Mononuclear cell (primary cell): ENCODE results near the gene S100A6. TPM values are rescaled to one million over a fixed set of nuclear protein-coding genes. Genes with fewer than 3 reads are reported as not detected.
"Not testable (repeated sequence)": the region's sequence is repeated elsewhere in the genome, so short reads cannot be mapped to it uniquely, and the experiment has no call there.

Experiments
- H3K27me3 ChIP-seq: 2 replicates; pipeline ENCODE4 v1.6.0; 2011; ENCODE audit warnings: low read length, control low read depth; ENCODE audit not compliant: insufficient read depth
- H3K4me1 ChIP-seq: 2 replicates; pipeline ENCODE4 v1.5.1; 2011; ENCODE audit warnings: mild to moderate bottlenecking, low read length, control low read depth; ENCODE audit not compliant: insufficient read depth
- H3K4me3 ChIP-seq: 2 replicates; pipeline ENCODE4 v1.5.1; 2011; ENCODE audit warnings: mild to moderate bottlenecking, low read length, moderate library complexity
- H3K9me3 ChIP-seq: 2 replicates; pipeline ENCODE4 v1.5.1; 2011; ENCODE audit warnings: low read depth, mild to moderate bottlenecking, control low read depth, low read length
- total RNA-seq: library from RNA; depleted of rRNA; stranded (reverse); fragments of >200 nt; gene quantifications from one replicate; pipeline ENCODE4 v1.2.3, GENCODE V29; 2012

Gene S100A6
- total RNA-seq, 1 donor = 283 TPM

- Histone ChIP-seq H3K27me3 (no peaks in the 10 kb centered on the region), H3K9me3 (no peaks in the 10 kb centered on the region), H3K4me1 (peaks cover 58% of the 10 kb centered on the region), H3K4me3 (no peak overlapping the region)
Observed at GRCh38 chr1:153532181-153532580, 3.6 kb downstream of the S100A6 start.

- Histone ChIP-seq H3K4me1 (peaks cover 55% of the 10 kb centered on the region), H3K9me3 (no peaks in the 10 kb centered on the region), H3K4me3 (no peak overlapping the region), H3K27me3 (no peaks in the 10 kb centered on the region)
Observed at GRCh38 chr1:153531638-153532037, 4.2 kb downstream of the S100A6 start.

GRCh38 chr1:153527683-153528040, 8.1 kb downstream of the S100A6 start:
- no peak overlapping the region for H3K4me3 ChIP-seq
- no peaks in the 10 kb centered on the region for H3K27me3 ChIP-seq
- H3K9me3 ChIP-seq = no peaks in the 10 kb centered on the region
- peaks cover 28% of the 10 kb centered on the region for H3K4me1 ChIP-seq

GRCh38 chr1:153527023-153527682, 8.6 kb downstream of the S100A6 start:
- Histone ChIP-seq H3K27me3 (no peaks in the 10 kb centered on the region), H3K4me3 (no peak overlapping the region), H3K9me3 (no peaks in the 10 kb centered on the region), H3K4me1 (peaks cover 23% of the 10 kb centered on the region)

- peaks cover 16% of the 10 kb centered on the region for H3K4me1 ChIP-seq
- H3K9me3 ChIP-seq = no peaks in the 10 kb centered on the region
- no peak overlapping the region for H3K4me3 ChIP-seq
- H3K27me3 ChIP-seq = no peaks in the 10 kb centered on the region
Observed at GRCh38 chr1:153526132-153526543, 9.7 kb downstream of the S100A6 start.

- no peaks in the 10 kb centered on the region for H3K9me3 ChIP-seq
- H3K4me3 ChIP-seq = no peak overlapping the region
- H3K4me1 ChIP-seq = peaks cover 16% of the 10 kb centered on the region
- H3K27me3 ChIP-seq = no peaks in the 10 kb centered on the region
Observed at GRCh38 chr1:153525088-153525728, 10.6 kb downstream of the S100A6 start.

- not testable (repeated sequence) for H3K9me3 ChIP-seq, H3K27me3 ChIP-seq, H3K4me3 ChIP-seq
- H3K4me1 ChIP-seq = peaks cover 28% of the 10 kb centered on the region
Observed at GRCh38 chr1:153522353-153523048, 13.3 kb downstream of the S100A6 start.

GRCh38 chr1:153521808-153522207, 14.0 kb downstream of the S100A6 start:
- peaks cover 28% of the 10 kb centered on the region for H3K4me1 ChIP-seq
- not testable (repeated sequence) for H3K27me3 ChIP-seq, H3K9me3 ChIP-seq, H3K4me3 ChIP-seq

- Histone ChIP-seq H3K4me3 (no peak overlapping the region), H3K9me3 (no peaks in the 10 kb centered on the region), H3K4me1 (peaks cover 28% of the 10 kb centered on the region), H3K27me3 (no peaks in the 10 kb centered on the region)
Observed at GRCh38 chr1:153520818-153521476, 14.8 kb downstream of the S100A6 start.

- not testable (repeated sequence) for H3K4me3 ChIP-seq, H3K27me3 ChIP-seq, H3K9me3 ChIP-seq
- peaks cover 33% of the 10 kb centered on the region for H3K4me1 ChIP-seq
Observed at GRCh38 chr1:153520137-153520691, 15.6 kb downstream of the S100A6 start.

- H3K27me3 ChIP-seq = no peaks in the 10 kb centered on the region
- H3K4me3 ChIP-seq = no peak overlapping the region
- peaks cover 43% of the 10 kb centered on the region for H3K4me1 ChIP-seq
- H3K9me3 ChIP-seq = no peaks in the 10 kb centered on the region
Observed at GRCh38 chr1:153519242-153519641, 16.5 kb downstream of the S100A6 start.

- Histone ChIP-seq H3K4me3 (no peak overlapping the region), H3K27me3 (no peaks in the 10 kb centered on the region), H3K4me1 (peaks cover 64% of the 10 kb centered on the region), H3K9me3 (no peaks in the 10 kb centered on the region)
Observed at GRCh38 chr1:153515504-153516394, 20.0 kb downstream of the S100A6 start.

GRCh38 chr1:153513666-153514065, 22.1 kb downstream of the S100A6 start:
- H3K9me3 ChIP-seq = no peaks in the 10 kb centered on the region
- H3K4me1 ChIP-seq = peaks cover 55% of the 10 kb centered on the region
- H3K27me3 ChIP-seq = no peaks in the 10 kb centered on the region
- H3K4me3 ChIP-seq = no peak overlapping the region

- H3K4me3 ChIP-seq = no peak overlapping the region
- no peaks in the 10 kb centered on the region for H3K27me3 ChIP-seq
- H3K4me1 ChIP-seq = peaks cover 49% of the 10 kb centered on the region
- no peaks in the 10 kb centered on the region for H3K9me3 ChIP-seq
Observed at GRCh38 chr1:153513023-153513422, 22.8 kb downstream of the S100A6 start.
